DMS79 (cell line): ENCODE data around the gene NEK4.

Experiments used
- DNase-seq: peaks from one replicate; lab custom pipeline; 2025; lab: John Stamatoyannopoulos, UW

The NEK4 gene

GRCh38 chr3:52792961-52793695 is 22.4 kb upstream of the NEK4 start:
- DNase-seq, result no peak

DNA sequence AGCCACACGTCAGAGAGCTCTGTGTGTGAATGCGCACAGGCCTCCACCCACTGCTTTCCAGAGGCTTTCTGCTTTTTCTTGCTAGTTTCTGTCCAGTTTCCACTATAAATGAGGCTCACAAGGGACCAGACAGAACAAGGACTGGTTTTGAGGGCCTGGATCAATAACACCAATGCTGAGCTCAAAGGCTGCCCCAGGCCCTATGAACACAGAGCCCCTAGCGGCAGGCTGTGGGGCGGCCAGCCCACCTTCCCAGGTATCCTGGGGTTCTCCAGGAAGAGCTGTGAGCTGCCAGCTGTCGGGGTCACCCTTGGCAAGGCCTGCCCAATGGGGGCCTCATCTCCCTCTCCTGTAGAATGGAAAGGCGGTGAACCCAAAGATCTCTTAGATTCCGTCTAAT is 21.7 kb upstream of the NEK4 start:
- no peak for DNase-seq

DNA sequence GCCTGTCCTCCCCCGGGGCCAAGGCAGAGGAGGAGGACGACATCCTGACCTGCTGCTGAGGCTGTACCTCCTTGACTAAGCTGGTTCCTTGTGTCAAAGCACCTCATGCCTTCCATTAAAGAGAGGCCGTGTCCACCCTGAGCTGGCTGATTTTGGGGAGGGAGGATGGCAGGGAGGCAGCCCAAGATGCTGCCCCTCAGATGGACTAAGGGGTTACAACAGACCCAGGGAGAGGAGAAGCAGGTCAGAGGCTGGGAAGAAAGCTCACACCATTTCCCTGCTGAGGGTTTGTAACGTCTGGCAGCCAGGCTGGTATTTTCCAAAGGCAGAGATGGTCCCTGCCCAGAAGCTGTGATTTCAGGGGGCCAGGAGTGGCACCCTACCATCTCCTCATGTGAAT is 21.2 kb upstream of the NEK4 start:
- DNase-seq, result no peak

GRCh38 chr3:52791366-52791765 is 20.6 kb upstream of the NEK4 start:
- no peak for DNase-seq

GRCh38 chr3:52790741-52791140 is 20.0 kb upstream of the NEK4 start:
- no peak for DNase-seq

GRCh38 chr3:52790337-52790736 is 19.6 kb upstream of the NEK4 start:
- DNase-seq, result no peak

GRCh38 chr3:52789746-52790040 is 19.0 kb upstream of the NEK4 start:
- no peak for DNase-seq

- no peak for DNase-seq
These were observed 18.4 kb upstream of the NEK4 start for GRCh38 chr3:52788890-52789745.

- no peak for DNase-seq
These were observed 17.2 kb upstream of the NEK4 start for GRCh38 chr3:52787672-52788625.

- no peak for DNase-seq
These were observed 16.5 kb upstream of the NEK4 start for GRCh38 chr3:52787246-52787645.

DNA sequence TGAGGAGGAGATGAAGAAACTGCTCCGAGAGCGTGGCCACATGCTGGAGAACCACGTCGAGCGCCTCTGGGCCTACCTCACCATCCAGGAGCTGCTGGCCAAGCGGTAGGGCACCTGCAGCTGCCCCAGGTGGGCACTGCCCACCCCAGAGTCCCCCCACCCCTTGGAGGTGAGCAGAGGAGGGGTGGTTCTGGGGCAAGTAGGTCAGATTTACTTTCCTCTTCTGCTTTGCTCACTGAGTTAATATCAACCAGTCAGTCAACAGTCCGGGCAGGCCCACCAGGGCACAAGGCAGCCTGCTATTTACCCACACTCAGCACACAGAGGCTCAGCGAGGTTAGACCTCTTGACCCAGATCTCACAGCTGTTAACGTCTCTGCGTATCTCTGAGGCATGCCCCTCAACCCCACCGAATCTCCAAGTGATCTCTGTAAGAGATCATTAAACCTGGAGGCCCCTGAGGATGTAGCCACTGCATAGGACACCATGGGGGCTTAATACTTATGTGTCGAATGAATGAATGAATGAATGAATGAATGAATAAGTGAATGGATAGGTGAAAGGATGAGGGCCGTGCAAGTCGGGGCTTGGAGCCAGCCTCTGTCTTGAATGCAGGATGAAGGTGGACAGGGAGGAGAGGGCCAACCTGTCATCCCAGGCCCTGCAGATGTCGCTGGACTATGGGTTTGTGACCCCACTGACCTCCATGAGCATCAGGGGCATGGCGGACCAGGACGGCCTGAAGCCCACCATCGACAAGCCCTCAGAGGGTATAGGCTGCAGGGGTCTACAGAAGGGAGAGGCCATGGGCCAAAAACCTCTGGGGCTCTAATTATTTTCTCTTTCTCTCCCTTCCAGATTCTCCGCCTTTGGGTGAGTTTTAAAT is 15.8 kb upstream of the NEK4 start:
- no peak for DNase-seq

GRCh38 chr3:52784931-52785590 is 14.3 kb upstream of the NEK4 start:
- no peak for DNase-seq

- DNase-seq, result no peak
These were observed 13.4 kb upstream of the NEK4 start for GRCh38 chr3:52784021-52784621.

DNA sequence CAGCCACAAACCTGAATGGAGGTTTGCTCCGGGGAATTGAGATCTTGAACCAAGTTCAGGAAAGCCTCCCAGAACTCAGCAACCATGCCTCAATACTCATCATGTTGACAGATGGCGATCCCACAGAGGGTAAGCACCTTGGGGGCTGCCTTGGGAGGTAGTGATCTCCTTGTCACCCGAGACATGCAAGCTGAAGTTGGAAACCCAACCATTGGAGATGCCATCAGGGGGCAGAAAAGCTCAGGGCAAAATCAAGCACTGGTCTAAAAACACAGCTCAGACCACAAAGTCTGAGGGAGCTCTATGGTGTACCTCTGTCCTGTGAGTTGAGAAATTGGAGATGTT is 12.4 kb upstream of the NEK4 start:
- no peak for DNase-seq

DNA sequence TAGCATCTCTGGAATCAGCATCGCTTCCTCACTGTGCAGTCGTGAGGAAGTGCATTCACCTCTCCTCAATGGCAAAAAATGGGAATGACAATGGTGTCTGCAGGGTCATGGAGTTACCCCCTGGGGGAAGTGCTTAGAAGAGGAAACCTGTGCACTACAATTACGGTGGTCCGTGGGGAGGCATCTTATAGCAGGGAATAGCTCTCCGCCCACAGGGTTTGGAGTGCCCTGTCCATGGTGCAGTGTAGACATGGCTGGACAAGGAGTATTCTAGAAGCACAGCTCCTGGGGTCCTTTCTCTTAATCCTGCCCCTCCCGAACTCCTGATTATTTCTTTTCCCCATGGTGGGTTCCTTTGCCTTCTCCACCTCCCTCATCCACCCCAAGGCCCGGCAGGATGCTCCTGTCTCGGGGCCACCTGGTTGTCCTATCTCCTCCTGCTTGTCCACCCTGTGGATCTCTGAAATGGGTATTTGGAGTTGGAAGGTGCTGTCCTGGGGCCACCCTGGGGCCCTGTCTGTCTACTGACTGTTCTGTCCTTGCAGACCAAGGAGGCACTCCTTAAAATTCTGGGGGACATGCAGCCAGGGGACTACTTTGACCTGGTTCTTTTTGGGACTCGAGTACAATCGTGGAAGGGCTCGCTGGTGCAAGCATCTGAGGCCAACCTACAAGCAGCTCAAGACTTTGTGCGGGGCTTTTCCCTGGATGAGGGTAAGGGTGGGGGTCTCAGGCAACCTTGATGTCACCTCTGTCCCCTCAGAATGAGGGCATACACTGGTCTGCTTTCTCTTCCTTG is 11.9 kb upstream of the NEK4 start:
- no peak for DNase-seq

DNA sequence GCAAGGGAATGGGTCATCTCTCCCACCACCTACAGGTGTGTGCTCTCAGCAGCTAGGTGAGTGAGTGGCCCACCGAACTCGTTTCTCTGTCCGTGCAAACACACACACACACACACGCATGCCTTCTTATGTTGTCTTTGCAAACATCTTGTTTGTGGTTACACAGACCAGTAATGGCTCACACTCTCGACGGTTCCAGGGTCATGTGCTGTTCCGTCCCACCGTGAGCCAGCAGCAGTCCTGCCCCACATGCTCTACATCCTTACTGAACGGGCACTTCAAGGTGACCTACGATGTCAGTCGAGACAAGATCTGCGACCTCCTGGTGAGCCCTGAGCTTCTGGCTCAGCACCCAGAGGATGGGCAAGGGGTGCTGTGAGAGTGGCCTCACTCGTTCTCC is 11.0 kb upstream of the NEK4 start:
- no peak for DNase-seq

DNA sequence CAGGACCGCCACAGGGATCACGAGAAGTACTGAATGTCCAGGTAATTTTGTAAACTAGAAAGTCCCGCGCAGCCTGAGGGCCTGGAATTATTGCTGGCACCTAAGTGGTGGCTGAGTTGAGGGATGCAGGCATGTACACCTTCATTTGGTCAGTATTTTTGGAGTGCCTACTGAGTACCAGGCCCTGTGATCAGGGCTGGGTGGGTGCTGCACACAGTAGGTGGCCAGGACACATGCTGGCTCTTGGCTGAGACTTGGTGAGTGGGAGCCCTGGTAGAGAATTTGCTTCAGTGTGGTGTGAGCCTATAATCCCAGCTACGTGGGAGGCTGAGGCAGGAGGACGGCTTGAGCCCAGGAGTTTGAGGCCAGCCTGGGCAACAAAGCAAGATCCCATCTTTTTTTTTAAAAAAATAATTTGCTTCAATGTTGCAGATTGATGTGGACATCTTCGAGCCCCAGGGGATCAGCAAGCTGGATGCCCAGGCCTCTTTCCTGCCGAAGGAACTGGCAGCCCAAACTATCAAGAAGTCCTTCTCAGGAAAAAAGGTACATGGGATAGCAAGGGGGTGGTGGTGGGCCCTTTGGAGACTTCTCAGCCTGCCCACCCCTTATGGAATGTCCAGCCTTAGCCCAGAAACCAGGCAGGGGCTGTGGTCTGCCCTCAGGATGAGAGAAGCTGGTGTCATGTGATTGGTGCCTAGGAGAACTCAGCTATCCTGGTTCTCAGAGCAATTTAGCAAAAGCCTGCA is 9.3 kb upstream of the NEK4 start:
- no peak for DNase-seq

DNA sequence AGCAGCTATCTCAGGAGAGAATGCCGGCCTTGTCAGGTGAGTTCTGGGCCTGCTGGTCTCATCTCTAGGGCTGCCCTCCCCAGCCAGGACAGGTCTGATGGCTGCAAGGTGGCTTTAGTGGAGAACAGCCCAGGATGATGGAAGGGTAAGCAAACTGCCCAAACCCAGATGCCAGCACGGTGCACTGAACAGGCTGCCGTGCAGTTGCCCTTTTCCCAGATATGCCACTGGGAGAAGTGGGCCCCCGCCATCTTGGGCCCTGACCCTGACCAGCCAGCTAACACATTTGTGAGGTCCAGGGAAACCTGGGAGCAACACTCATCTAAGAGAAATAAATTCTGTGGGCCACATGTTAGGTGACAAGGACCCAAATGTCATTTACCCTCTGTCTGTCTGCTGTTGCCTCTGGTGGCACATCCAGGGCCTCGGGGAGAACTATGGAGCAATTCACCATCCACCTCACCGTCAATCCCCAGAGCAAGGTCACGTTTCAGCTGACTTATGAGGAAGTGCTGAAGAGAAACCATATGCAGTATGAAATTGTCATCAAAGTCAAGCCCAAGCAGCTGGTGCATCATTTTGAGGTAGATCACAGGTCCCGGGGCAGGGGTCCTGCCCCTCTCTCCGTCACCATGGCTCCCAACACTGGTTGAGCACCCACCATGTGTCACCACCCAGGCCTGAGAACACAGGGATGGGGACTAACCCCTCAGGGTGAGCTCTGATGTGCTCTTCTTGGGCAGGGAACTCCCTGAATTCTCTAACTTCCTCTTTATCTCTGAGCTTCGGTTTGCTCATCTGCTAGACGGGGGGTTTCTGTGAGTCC is 8.5 kb upstream of the NEK4 start:
- no peak for DNase-seq
